HCT116 (cell line): ENCODE results near the gene LTBP1. TPM values are rescaled to one million over a fixed set of nuclear protein-coding genes. Genes with fewer than 3 reads are reported as not detected.

Experiments
- ATAC-seq: fragments of 200-7000 bp; cut with Tn5 transposase; 2 replicates; pipeline ENCODE4 v1.9.1; 2020; ENCODE audit warnings: mild to moderate bottlenecking, moderate library complexity
- BruUV-seq: library from RNA; stranded (reverse); fragments of 400-500 nt; replicated peaks from 2 replicates; lab custom pipeline; 2021; lab: Mats Ljungman, UMichigan
- CTCF ChIA-PET: fragments of 300-600 bp; sonication (Branson Sonifier 250); formaldehyde crosslinking; loops from one replicate; lab custom pipeline; 2021; ENCODE audit warnings: antibody characterized with exemption; lab: Charles Lee
- POLR2A ChIA-PET: fragments of 300-600, 350-600 bp; sonication (Branson Sonifier 250); formaldehyde crosslinking; loops from one replicate; lab custom pipeline; 2021; ENCODE audit warnings: antibody characterized with exemption; lab: Charles Lee
- RAD21 ChIA-PET, 2 experiments: fragments of 300-600 bp; sonication (Branson Sonifier 250); formaldehyde crosslinking; loops; one replicate each; lab custom pipeline; 2023; ENCODE audit warnings: low total read pairs in 2 of 2; ENCODE audit not compliant: uncharacterized antibody in 2 of 2, unreplicated experiment in 2 of 2, low non-redundant PET in 1 of 2; lab: Charles Lee
- DNase-seq: peaks from one replicate; pipeline ENCODE4 v3.0.0-alpha.2; 2010; ENCODE audit warnings: low read depth, low spot score
- H2AFZ ChIP-seq: fragments of 200-600 bp; shearing (Covaris generic), sonication (generic); 2 replicates; pipeline ENCODE4 v1.6.1; 2017; ENCODE audit warnings: low read depth, mixed run types, mixed read lengths, antibody characterized with exemption, low read length; ENCODE audit not compliant: poor library complexity, severe bottlenecking
- H3K27ac ChIP-seq: 2 replicates; pipeline ENCODE4 v1.5.1; 2012; ENCODE audit warnings: low read depth, low read length
- H3K27me3 ChIP-seq: fragments of 200-600 bp; sonication (generic); 2 replicates; pipeline ENCODE4 v1.6.1; 2016; ENCODE audit warnings: mixed run types, low read length, mixed read lengths; ENCODE audit not compliant: insufficient read depth
- H3K36me3 ChIP-seq, 2 experiments: fragments of 200-500 bp in 1 of 2; fragments of 200-600 bp in 1 of 2; sonication (Bioruptor generic) in 1 of 2; sonication (generic) in 1 of 2; 2 replicates each; pipeline versions ENCODE4 v1.5.1 to v1.6.1; 2014 to 2016; ENCODE audit warnings: low read length in 2 of 2, inconsistent platforms in 1 of 2, mixed read lengths in 1 of 2, mixed run types in 1 of 2; ENCODE audit not compliant: insufficient read depth in 2 of 2, control insufficient read depth in 1 of 2
- H3K4me1 ChIP-seq, 2 experiments: fragments of 200-600 bp in 1 of 2; sonication (generic) in 1 of 2; 2 replicates each; pipeline versions ENCODE4 v1.5.1 to v1.6.1; 2012 to 2017; ENCODE audit warnings: low read length in 2 of 2, inconsistent platforms in 1 of 2, mild to moderate bottlenecking in 1 of 2, mixed read lengths in 1 of 2, mixed run types in 1 of 2, moderate library complexity in 1 of 2; ENCODE audit not compliant: insufficient read depth in 2 of 2, control insufficient read depth in 1 of 2
- H3K4me2 ChIP-seq: fragments of 200-600 bp; sonication (generic); 2 replicates; pipeline ENCODE4 v1.6.1; 2017; ENCODE audit warnings: mixed run types, low read length, mixed read lengths
- H3K4me3 ChIP-seq, 2 experiments: fragments of 200-600 bp in 1 of 2; sonication (generic) in 1 of 2; replicated peaks in 1 of 2; 2 replicates each; pipeline ENCODE4 v1.5.1; 2011 to 2016; ENCODE audit warnings: low read length in 2 of 2, control low read depth in 1 of 2, low read depth in 1 of 2, mild to moderate bottlenecking in 1 of 2, mixed read lengths in 1 of 2, mixed run types in 1 of 2
- H3K79me2 ChIP-seq: fragments of 200-600 bp; sonication (generic); 2 replicates; pipeline ENCODE4 v1.6.1; 2017; ENCODE audit warnings: mild to moderate bottlenecking, mixed run types, low read length, moderate library complexity, mixed read lengths; ENCODE audit not compliant: insufficient read depth
- H3K9ac ChIP-seq: fragments of 200-600 bp; sonication (generic); 2 replicates; pipeline ENCODE4 v1.6.1; 2016; ENCODE audit warnings: low read length, mixed read lengths
- H3K9me2 ChIP-seq: fragments of 200-600 bp; sonication (generic), shearing (Covaris generic); 2 replicates; pipeline ENCODE4 v1.6.1; 2017; ENCODE audit warnings: mixed run types, mild to moderate bottlenecking, moderate library complexity; ENCODE audit not compliant: insufficient read depth
- H3K9me3 ChIP-seq, 2 experiments: fragments of 200-500 bp in 1 of 2; fragments of 200-600 bp in 1 of 2; sonication (Bioruptor generic) in 1 of 2; sonication (generic) in 1 of 2; 2 replicates each; pipeline ENCODE4 v1.6.1; 2014 to 2017; ENCODE audit warnings: low read length in 2 of 2, mixed read lengths in 2 of 2, inconsistent platforms in 1 of 2, low read depth in 1 of 2, mild to moderate bottlenecking in 1 of 2, mixed run types in 1 of 2, moderate library complexity in 1 of 2; ENCODE audit not compliant: control insufficient read depth in 1 of 2, insufficient read depth in 1 of 2
- H4K20me1 ChIP-seq: fragments of 200-600 bp; sonication (generic), shearing (Covaris generic); 2 replicates; pipeline ENCODE4 v1.6.1; 2017; ENCODE audit warnings: mixed run types, mild to moderate bottlenecking, moderate library complexity; ENCODE audit not compliant: insufficient read depth
- CBX3 ChIP-seq: IDR thresholded peaks from 2 replicates; pipeline ENCODE4 v1.6.1; 2012; ENCODE audit warnings: low read depth
- EGR1 ChIP-seq: IDR thresholded peaks from 2 replicates; pipeline ENCODE4 v1.6.1; 2012; ENCODE audit warnings: low read depth
- EZH2 ChIP-seq: fragments of 200-600 bp; sonication (generic); IDR thresholded peaks from 2 replicates; pipeline ENCODE4 v1.6.1; 2017; ENCODE audit warnings: antibody characterized with exemption, mixed run types
- EZH2phosphoT487 ChIP-seq: fragments of 200-600 bp; IDR thresholded peaks from 2 replicates; pipeline ENCODE4 v1.6.1; 2018; ENCODE audit warnings: antibody characterized with exemption, borderline replicate concordance
- FOSL1 ChIP-seq: IDR thresholded peaks from 2 replicates; pipeline ENCODE4 v1.6.1; 2012; ENCODE audit warnings: low read depth
- JUND ChIP-seq: IDR thresholded peaks from 2 replicates; pipeline ENCODE4 v1.6.1; 2012
- MAX ChIP-seq: IDR thresholded peaks from 2 replicates; pipeline ENCODE4 v1.6.1; 2012
- POLR2A ChIP-seq: IDR thresholded peaks from 2 replicates; pipeline ENCODE4 v1.7.0; 2011; ENCODE audit warnings: borderline replicate concordance; ENCODE audit not compliant: insufficient read depth, insufficient read length; ENCODE audit errors: extremely low read depth
- RAD21 ChIP-seq: IDR thresholded peaks from 2 replicates; pipeline ENCODE4 v1.6.1; 2012; ENCODE audit warnings: low read depth, mild to moderate bottlenecking
- REST ChIP-seq: IDR thresholded peaks from 2 replicates; pipeline ENCODE4 v1.6.1; 2012; ENCODE audit warnings: low read depth
- SIN3A ChIP-seq: IDR thresholded peaks from 2 replicates; pipeline ENCODE4 v1.6.1; 2012; ENCODE audit warnings: low read depth
- SP1 ChIP-seq: IDR thresholded peaks from 2 replicates; pipeline ENCODE4 v1.6.1; 2012; ENCODE audit warnings: low read depth
- SRF ChIP-seq: IDR thresholded peaks from 2 replicates; pipeline ENCODE4 v1.6.1; 2012; ENCODE audit warnings: low read depth
- YY1 ChIP-seq: IDR thresholded peaks from 2 replicates; pipeline ENCODE4 v1.6.1; 2011; ENCODE audit warnings: low read length, low read depth, moderate library complexity, mild to moderate bottlenecking; ENCODE audit not compliant: insufficient replicate concordance; ENCODE audit errors: extremely low read depth
- ZFX ChIP-seq: fragments of 450-650 bp; IDR thresholded peaks from 2 replicates; pipeline ENCODE4 v1.6.1; 2017
- intact Hi-C: fragments of 100-400 bp; cut with micrococcal nuclease; formaldehyde crosslinking; loops from 2 replicates; pipeline ENCODE4 v1.10.0; 2022
- total RNA-seq: library from RNA; stranded (reverse); gene quantifications from one replicate; pipeline ENCODE4 v1.2.1, GENCODE V29; 2021; ENCODE audit not compliant: unreplicated experiment
- TF ChIP-seq, protein P1 (sequence below), 3 experiments: fragments of 200-600 bp in 1 of 3; sonication (generic) in 1 of 3; IDR thresholded peaks in 2 of 3; conservative IDR thresholded peaks in 1 of 3; 2 replicates each; pipeline ENCODE4 v1.5.1; 2012 to 2017; ENCODE audit warnings: low read depth in 2 of 3, low read length in 2 of 3, antibody characterized with exemption in 1 of 3, borderline replicate concordance in 1 of 3, control low read depth in 1 of 3, mild to moderate bottlenecking in 1 of 3, mixed read lengths in 1 of 3, mixed run types in 1 of 3, moderate library complexity in 1 of 3; ENCODE audit not compliant: insufficient read depth in 1 of 3

The LTBP1 gene
- total RNA-seq, 1 experiment from 2014 or later: 5.1 TPM

DNA sequence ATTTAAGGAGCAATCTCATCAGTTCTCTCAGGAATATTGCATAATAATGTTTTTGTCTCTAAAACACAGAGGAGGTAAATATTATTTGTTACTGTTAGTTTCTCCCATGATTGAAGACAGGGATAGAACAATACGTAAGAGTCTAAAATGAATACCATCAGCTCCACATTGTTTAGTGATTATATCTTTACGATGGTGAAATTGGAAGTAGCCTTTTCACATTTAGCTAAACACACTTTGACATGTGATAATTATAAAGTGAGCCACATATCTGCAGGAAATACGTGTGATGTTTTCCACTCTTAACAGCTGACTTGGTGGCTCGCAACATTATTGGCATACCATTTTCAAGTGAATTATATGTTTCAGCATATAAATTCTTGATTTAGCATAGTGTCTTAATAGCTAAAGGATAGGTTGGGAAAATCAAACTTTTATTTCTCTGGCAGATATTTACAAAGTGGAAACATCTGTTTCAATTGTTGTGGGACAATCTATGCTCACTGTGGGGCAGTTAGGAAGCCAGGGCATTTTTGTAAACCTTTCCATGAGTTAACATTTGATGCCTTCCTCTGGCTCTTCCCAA, 321.6 kb downstream of the LTBP1 start:
- H3K4me1 ChIP-seq: no peaks in the 10 kb centered on the region
- POLR2A ChIA-PET: interaction anchor here (0.6 kb wide), 1 partner anchor 1948 kb away, joined by 3 read pairs; no protein-coding TSS in a partner anchor
- CTCF ChIA-PET: no interaction called here
- ATAC-seq (no peak), DNase-seq (no peak)
- no peaks in the 10 kb centered on the region for H3K79me2 ChIP-seq
- H3K4me2 ChIP-seq: no peak overlapping the region
- H3K9me2 ChIP-seq: no peaks in the 10 kb centered on the region
- TF ChIP-seq YY1 (no peak), EGR1 (no peak), POLR2A (no peak), CBX3 (no peak), SRF (no peak), EZH2 (no peak), FOSL1 (no peak), SIN3A (no peak)
- TF ChIP-seq, protein P1, sequence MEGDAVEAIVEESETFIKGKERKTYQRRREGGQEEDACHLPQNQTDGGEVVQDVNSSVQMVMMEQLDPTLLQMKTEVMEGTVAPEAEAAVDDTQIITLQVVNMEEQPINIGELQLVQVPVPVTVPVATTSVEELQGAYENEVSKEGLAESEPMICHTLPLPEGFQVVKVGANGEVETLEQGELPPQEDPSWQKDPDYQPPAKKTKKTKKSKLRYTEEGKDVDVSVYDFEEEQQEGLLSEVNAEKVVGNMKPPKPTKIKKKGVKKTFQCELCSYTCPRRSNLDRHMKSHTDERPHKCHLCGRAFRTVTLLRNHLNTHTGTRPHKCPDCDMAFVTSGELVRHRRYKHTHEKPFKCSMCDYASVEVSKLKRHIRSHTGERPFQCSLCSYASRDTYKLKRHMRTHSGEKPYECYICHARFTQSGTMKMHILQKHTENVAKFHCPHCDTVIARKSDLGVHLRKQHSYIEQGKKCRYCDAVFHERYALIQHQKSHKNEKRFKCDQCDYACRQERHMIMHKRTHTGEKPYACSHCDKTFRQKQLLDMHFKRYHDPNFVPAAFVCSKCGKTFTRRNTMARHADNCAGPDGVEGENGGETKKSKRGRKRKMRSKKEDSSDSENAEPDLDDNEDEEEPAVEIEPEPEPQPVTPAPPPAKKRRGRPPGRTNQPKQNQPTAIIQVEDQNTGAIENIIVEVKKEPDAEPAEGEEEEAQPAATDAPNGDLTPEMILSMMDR (IDR thresholded peaks at IDR 0.05 in 2 of 3, conservative IDR thresholded peaks at IDR 0.05 in 1 of 3; ENCODE audit: borderline replicate concordance in 1 of 3, insufficient read depth in 1 of 3, low read depth in 2 of 3, low read length in 2 of 3): no peak
- H3K27ac ChIP-seq: no peak overlapping the region
- no peak overlapping the region for H3K9ac ChIP-seq
- H3K36me3 ChIP-seq: no peaks in the 10 kb centered on the region
- H3K4me3 ChIP-seq: no peak overlapping the region
- no peaks in the 10 kb centered on the region for H3K27me3 ChIP-seq
- no peaks in the 10 kb centered on the region for H3K9me3 ChIP-seq
- H2AFZ ChIP-seq: no peak overlapping the region
- BruUV-seq: no TSS peak
- H4K20me1 ChIP-seq: no peaks in the 10 kb centered on the region
- intact Hi-C loops: no loop called here
- RAD21 ChIA-PET: no interaction called here

GRCh38 chr2:33272001-33272400, 325.2 kb downstream of the LTBP1 start:
- no peaks in the 10 kb centered on the region for H3K27me3 ChIP-seq
- no peaks in the 10 kb centered on the region for H3K9me2 ChIP-seq
- H3K79me2 ChIP-seq: no peaks in the 10 kb centered on the region
- no peak overlapping the region for H2AFZ ChIP-seq
- no peaks in the 10 kb centered on the region for H3K36me3 ChIP-seq
- DNase-seq (no peak), ATAC-seq (no peak)
- no peak overlapping the region for H3K27ac ChIP-seq
- ChIA-PET RAD21 (no interaction called here), CTCF (no interaction called here), POLR2A (no interaction called here)
- no peaks in the 10 kb centered on the region for H4K20me1 ChIP-seq
- intact Hi-C loops: loop anchor here (5.0 kb wide), 1 partner anchor 500 kb away; no protein-coding TSS in a partner anchor
- H3K9ac ChIP-seq: no peak overlapping the region
- BruUV-seq: no TSS peak
- no peak overlapping the region for H3K4me3 ChIP-seq
- H3K9me3 ChIP-seq: no peaks in the 10 kb centered on the region
- no peak overlapping the region for H3K4me2 ChIP-seq
- H3K4me1 ChIP-seq: peaks cover 0 to 7% of the 10 kb centered on the region in 2 experiments; a peak in 2 of 4 replicates
- TF ChIP-seq RAD21 (no peak), JUND (no peak), ZFX (no peak), REST (no peak), SP1 (no peak), MAX (no peak), EZH2phosphoT487 (no peak)
